HG02943 (cell line): ENCODE data around the gene DRD5.
"Not testable (repeated sequence)": the region's sequence is repeated elsewhere in the genome, so short reads cannot be mapped to it uniquely, and the experiment has no call there.

Source experiments
- ATAC-seq: cut with Tn5 transposase; IDR thresholded peaks from one replicate; pipeline ENCODE4 v1.9.1; 2021; ENCODE audit warnings: mild to moderate bottlenecking, low read depth, moderate library complexity; ENCODE audit not compliant: unreplicated experiment

Gene DRD5

GRCh38 chr4:9781343-9782135, at the start of gene DRD5:
TSS of gene DRD5 (plus strand) at chr4:9781634. CDS start at chr4:9782030, 396 bp downstream.
- ATAC-seq: no peak

GRCh38 chr4:9732256-9732655, 49.2 kb upstream of the DRD5 start:
- not testable (repeated sequence) for ATAC-seq

- ATAC-seq: no peak
Measured at GRCh38 chr4:9735515-9735914, 45.9 kb upstream of the DRD5 start.

GRCh38 chr4:9737280-9737679, 44.2 kb upstream of the DRD5 start:
- not testable (repeated sequence) for ATAC-seq

- ATAC-seq: not testable (repeated sequence)
Measured at GRCh38 chr4:9743789-9744188, 37.6 kb upstream of the DRD5 start.

GRCh38 chr4:9745782-9746181, 35.7 kb upstream of the DRD5 start:
- no peak for ATAC-seq

- ATAC-seq: no peak
Measured at GRCh38 chr4:9758641-9759317, 22.7 kb upstream of the DRD5 start.

GRCh38 chr4:9762823-9763475, 18.5 kb upstream of the DRD5 start:
- no peak for ATAC-seq

- no peak for ATAC-seq
Measured at GRCh38 chr4:9764155-9764696, 17.2 kb upstream of the DRD5 start.

- ATAC-seq: no peak
Measured at GRCh38 chr4:9765091-9765490, 16.3 kb upstream of the DRD5 start.

GRCh38 chr4:9769321-9769720, 12.1 kb upstream of the DRD5 start:
- no peak for ATAC-seq

- ATAC-seq: no peak
Measured at GRCh38 chr4:9771034-9771433, 10.4 kb upstream of the DRD5 start.

- ATAC-seq: no peak
Measured at GRCh38 chr4:9773471-9773870, 8.0 kb upstream of the DRD5 start.

GRCh38 chr4:9782136-9782436, 652 bp downstream of the DRD5 start:
- ATAC-seq: no peak

GRCh38 chr4:9785891-9786290, 4.5 kb downstream of the DRD5 start:
- ATAC-seq: not testable (repeated sequence)

GRCh38 chr4:9792381-9792780, 10.9 kb downstream of the DRD5 start:
- no peak for ATAC-seq

- ATAC-seq: not testable (repeated sequence)
Measured at GRCh38 chr4:9796641-9797040, 15.2 kb downstream of the DRD5 start.

GRCh38 chr4:9800848-9801247, 19.4 kb downstream of the DRD5 start:
- no peak for ATAC-seq

- no peak for ATAC-seq
Measured at GRCh38 chr4:9804918-9805317, 23.5 kb downstream of the DRD5 start.

GRCh38 chr4:9808077-9808476, 26.6 kb downstream of the DRD5 start:
- no peak for ATAC-seq

GRCh38 chr4:9811806-9812205, 30.4 kb downstream of the DRD5 start:
- no peak for ATAC-seq
